GM12878 (cell line): ENCODE data around the gene CSTF1. TPM values are rescaled to one million over a fixed set of nuclear protein-coding genes. Genes with fewer than 3 reads are reported as not detected.

Experiments
- ATAC-seq: fragments of 200-7000 bp; cut with Tn5 transposase; 3 replicates; pipeline ENCODE4 v1.9.1; 2020; ENCODE audit warnings: mild to moderate bottlenecking, moderate library complexity
- BruUV-seq: library from RNA; stranded (reverse); fragments of 400-500 nt; replicated peaks from 2 replicates; lab custom pipeline; 2021; lab: Mats Ljungman, UMichigan
- CTCF ChIA-PET: fragments of 300-600 bp; sonication (Branson Sonifier 250); formaldehyde crosslinking; extraction: SDS; loops from one replicate; lab custom pipeline; 2021; ENCODE audit warnings: inconsistent platforms; lab: Yijun Ruan, JAX
- POLR2A ChIA-PET: fragments of 350-600 bp; formaldehyde crosslinking; extraction: SDS; loops from one replicate; lab custom pipeline; 2021; ENCODE audit warnings: inconsistent platforms; lab: Charles Lee
- RAD21 ChIA-PET: fragments of 300-600 bp; sonication (Branson Sonifier 250); formaldehyde crosslinking; loops from one replicate; lab custom pipeline; 2023; ENCODE audit warnings: antibody characterized with exemption; ENCODE audit not compliant: unreplicated experiment; lab: Charles Lee
- SMC1A ChIA-PET: fragments of 300-600 bp; sonication (Branson Sonifier 250); formaldehyde crosslinking; loops from one replicate; lab custom pipeline; 2023; ENCODE audit not compliant: unreplicated experiment, uncharacterized antibody; lab: Charles Lee
- DNase-seq: peaks from one replicate; pipeline ENCODE4 v3.0.0-alpha.2; 2011; ENCODE audit warnings: low read depth, low spot score
- FAIRE-seq: peaks from 3 replicates; lab custom pipeline; 2011; peaks lifted over from hg19 to GRCh38; lab: Jason Lieb, UNC
- H2AFZ ChIP-seq: 2 replicates; pipeline ENCODE4 v1.6.0; 2011; ENCODE audit warnings: low read depth, low read length, control low read depth; ENCODE audit not compliant: control insufficient read depth
- H3K27ac ChIP-seq: 2 replicates; pipeline ENCODE4 v1.5.1; 2011; ENCODE audit warnings: control low read depth; ENCODE audit not compliant: control insufficient read depth, insufficient read depth
- H3K27me3 ChIP-seq, 2 experiments: replicated peaks in 1 of 2; 2 replicates each; pipeline versions ENCODE4 v1.6.0 to v1.6.1; 2011; ENCODE audit warnings: low read length in 1 of 2; ENCODE audit not compliant: control insufficient read depth in 2 of 2, insufficient read depth in 2 of 2
- H3K36me3 ChIP-seq, 2 experiments: 2 replicates each; pipeline ENCODE4 v1.5.1; 2011; ENCODE audit warnings: low read length in 1 of 2; ENCODE audit not compliant: control insufficient read depth in 2 of 2, insufficient read depth in 2 of 2
- H3K4me1 ChIP-seq: 2 replicates; pipeline ENCODE4 v1.6.1; 2011; ENCODE audit warnings: mild to moderate bottlenecking, low read length, moderate library complexity, mixed read lengths; ENCODE audit not compliant: control insufficient read depth, insufficient read depth
- H3K4me2 ChIP-seq: 2 replicates; pipeline ENCODE4 v1.6.0; 2011; ENCODE audit warnings: control low read depth; ENCODE audit not compliant: control insufficient read depth, insufficient read depth
- H3K4me3 ChIP-seq: fragments of 200-600 bp; sonication (generic); 2 replicates; pipeline ENCODE4 v1.5.1; 2016
- H3K79me2 ChIP-seq: 2 replicates; pipeline ENCODE4 v1.6.0; 2011; ENCODE audit warnings: low read length; ENCODE audit not compliant: control insufficient read depth, insufficient read depth
- H3K9ac ChIP-seq: 2 replicates; pipeline ENCODE4 v1.8.0; 2011; ENCODE audit warnings: low read length, control low read depth, mixed read lengths; ENCODE audit not compliant: control insufficient read depth, insufficient read depth
- H3K9me3 ChIP-seq: replicated peaks from 3 replicates; pipeline ENCODE4 v1.5.1; 2011; ENCODE audit warnings: mild to moderate bottlenecking, low read length; ENCODE audit not compliant: control insufficient read depth, insufficient read depth
- H4K20me1 ChIP-seq: 2 replicates; pipeline ENCODE4 v1.6.0; 2011; ENCODE audit not compliant: control insufficient read depth, insufficient read depth
- CBX3 ChIP-seq: fragments of 200-600 bp; sonication (generic); IDR thresholded peaks from 2 replicates; pipeline ENCODE4 v1.6.1; 2016; ENCODE audit warnings: low read depth, borderline replicate concordance
- EP300 ChIP-seq, 2 experiments: fragments of 150-350 bp in 1 of 2; IDR thresholded peaks; 2 replicates each; pipeline ENCODE4 v1.6.1; 2011 to 2012; ENCODE audit warnings: low read depth in 2 of 2, low read length in 2 of 2, borderline replicate concordance in 1 of 2, improper control_type of control experiment in 1 of 2, inconsistent platforms in 1 of 2; ENCODE audit not compliant: control insufficient read depth in 1 of 2
- FOS ChIP-seq: IDR thresholded peaks from 3 replicates; pipeline ENCODE4 v1.6.1; 2011; ENCODE audit warnings: borderline replicate concordance; ENCODE audit not compliant: insufficient read length; ENCODE audit errors: extremely low read depth
- IKZF2 ChIP-seq, 2 experiments: fragments of 450-650 bp; IDR thresholded peaks; 2 replicates each; pipeline ENCODE4 v1.6.1; 2017; ENCODE audit warnings: mild to moderate bottlenecking in 2 of 2, moderate library complexity in 2 of 2
- IRF3 ChIP-seq: fragments of 450-650 bp; IDR thresholded peaks from 2 replicates; pipeline ENCODE4 v1.6.1; 2014; ENCODE audit warnings: mild to moderate bottlenecking
- IRF4 ChIP-seq: IDR thresholded peaks from 2 replicates; pipeline ENCODE4 v1.6.1; 2011; ENCODE audit warnings: low read depth, low read length
- MAX ChIP-seq: IDR thresholded peaks from 2 replicates; pipeline ENCODE4 v1.6.1; 2012; ENCODE audit warnings: low read depth, low read length, improper control_type of control experiment
- PKNOX1 ChIP-seq: fragments of 450-650 bp; IDR thresholded peaks from 2 replicates; pipeline ENCODE4 v1.6.1; 2016; ENCODE audit warnings: mild to moderate bottlenecking
- PML ChIP-seq: IDR thresholded peaks from 2 replicates; pipeline ENCODE4 v1.6.1; 2012; ENCODE audit warnings: low read length, inconsistent platforms
- TARDBP ChIP-seq: IDR thresholded peaks from 2 replicates; pipeline ENCODE4 v1.6.1; 2016; ENCODE audit warnings: borderline replicate concordance
- WGBS: methylation state at CpG from one replicate; pipeline ENCODE4 v1.1.6; 2016; ENCODE audit warnings: low lambda C conversion rate; ENCODE audit not compliant: insufficient replicate concordance, insufficient coverage; ENCODE audit errors: missing lambda C conversion rate; 5-methylcytosine and 5-hydroxymethylcytosine counted together
- in situ Hi-C: fragments of 300-500 bp; cut with MboI; formaldehyde crosslinking; loops from 9 replicates; pipeline ENCODE4 v1.14.3; 2018; ENCODE audit warnings: mixed read lengths
- intact Hi-C: fragments of 100-400 bp; cut with micrococcal nuclease; formaldehyde crosslinking; loops from one replicate; pipeline ENCODE4 v1.14.2; 2022; ENCODE audit not compliant: unreplicated experiment
- polyA plus RNA-seq, 11 experiments: library from polyadenylated mRNA; depleted of rRNA in 4 of 11; unstranded in 6 of 11; stranded (reverse) in 5 of 11; fragments of >200 nt; fragmentation: Nextera tagmentation in 4 of 11; fragmentation: Illumina TruSeq in 1 of 11; extraction: Ambion mirVana in 4 of 11; extraction: Trizol in 1 of 11; gene quantifications; 1 replicate in 1 of 11; 2 replicates in 10 of 11; pipeline versions ENCODE4 v1.2.1 to v1.2.3, GENCODE V29; 2011 to 2016; ENCODE audit warnings: inconsistent platforms in 2 of 11, missing spikeins in 2 of 11, low read depth in 1 of 11
- total RNA-seq, 4 experiments: library from RNA; depleted of rRNA in 3 of 4; stranded (reverse); fragments of >200 nt in 3 of 4; fragmentation: Illumina TruSeq in 1 of 4; extraction: Trizol in 1 of 4; gene quantifications; 2 replicates each; pipeline versions ENCODE4 v1.2.1 to v1.2.3, GENCODE V29; 2013 to 2021

Gene CSTF1
- total and polyA plus RNA-seq, 10 of the 15 experiments (the other 5 are each of a cell fraction or from before 2014, with no cell fraction given), result 41.8 to 89.1 (median 50.1) TPM

- in situ Hi-C loops, result no loop called here
Observed at GRCh38 chr20:56345911-56346310, 46.5 kb upstream of the CSTF1 start.

GRCh38 chr20:56347628-56348304, 44.7 kb upstream of the CSTF1 start:
- peaks cover 0 to 10% of the 10 kb centered on the region in 2 experiments; a peak in 2 of 4 replicates for H3K27me3 ChIP-seq
- H2AFZ ChIP-seq, result no peak overlapping the region
- no TSS peak for BruUV-seq
- FAIRE-seq, result no peak
- H4K20me1 ChIP-seq, result no peaks in the 10 kb centered on the region
- ChIA-PET CTCF (no interaction called here), POLR2A (no interaction called here), RAD21 (no interaction called here)
- no peaks in the 10 kb centered on the region for H3K9me3 ChIP-seq
- DNase-seq, result no peak
- ATAC-seq, result no peak
- H3K79me2 ChIP-seq, result no peaks in the 10 kb centered on the region
- 28% methylated on average over 13 of the region's 13 CpGs for WGBS
- H3K27ac ChIP-seq, result no peak overlapping the region
- in situ Hi-C loops, result no loop called here
- no peak overlapping the region for H3K4me3 ChIP-seq
- H3K9ac ChIP-seq, result no peak overlapping the region
- H3K36me3 ChIP-seq, result no peaks in the 10 kb centered on the region
- TF ChIP-seq MAX (no peak), PKNOX1 (no peak), IRF3 (no peak), FOS (no peak), CBX3 (no peak), EP300 (IDR thresholded peaks at IDR 0.05; ENCODE audit: borderline replicate concordance in 1 of 2, control insufficient read depth in 1 of 2, low read depth in 2 of 2, low read length in 2 of 2) (no peak)
- TF ChIP-seq, all 136 proteins: peak for 0
- Histone ChIP-seq H3K4me1 (no peaks in the 10 kb centered on the region), H3K4me2 (no peak overlapping the region)
- intact Hi-C loops, result no loop called here
- SMC1A ChIA-PET, result no interaction called here

More at GRCh38 chr20:56345911-56346310, 46.5 kb upstream of the CSTF1 start:
- H3K4me3 ChIP-seq, result no peak overlapping the region
- no peak overlapping the region for H3K27ac ChIP-seq
- no peak for TF ChIP-seq TARDBP
- TF ChIP-seq PML, result no peak
- no peak for TF ChIP-seq IRF4
- TF ChIP-seq IKZF2 (IDR thresholded peaks at IDR 0.05), result no peak
- DNase-seq (no peak), ATAC-seq (no peak), FAIRE-seq (no peak)
- H3K36me3 ChIP-seq, result no peaks in the 10 kb centered on the region
- no peaks in the 10 kb centered on the region for H3K79me2 ChIP-seq
- no peaks in the 10 kb centered on the region for H3K9me3 ChIP-seq
- ChIA-PET SMC1A (no interaction called here), CTCF (no interaction called here), RAD21 (no interaction called here), POLR2A (no interaction called here)
- peaks cover 0 to 10% of the 10 kb centered on the region in 2 experiments; a peak in 2 of 4 replicates for H3K27me3 ChIP-seq
- H3K4me1 ChIP-seq, result no peaks in the 10 kb centered on the region
- intact Hi-C loops, result no loop called here
- 47% methylated on average over 8 of the region's 8 CpGs for WGBS
- no peaks in the 10 kb centered on the region for H4K20me1 ChIP-seq
- no peak overlapping the region for H3K4me2 ChIP-seq
- no TSS peak for BruUV-seq
- no peak overlapping the region for H3K9ac ChIP-seq
- H2AFZ ChIP-seq, result no peak overlapping the region
